ENCODE measurements around the gene BBIP1. TPM values are rescaled to one million over a fixed set of nuclear protein-coding genes. Genes with fewer than 3 reads are reported as not detected.

The BBIP1 gene
- total RNA-seq, 3 donors from 2014 or later (not counting 1 experiment from before 2014, with no cell fraction given), result 27.2 to 58.6 (median 27.7) TPM

DNA sequence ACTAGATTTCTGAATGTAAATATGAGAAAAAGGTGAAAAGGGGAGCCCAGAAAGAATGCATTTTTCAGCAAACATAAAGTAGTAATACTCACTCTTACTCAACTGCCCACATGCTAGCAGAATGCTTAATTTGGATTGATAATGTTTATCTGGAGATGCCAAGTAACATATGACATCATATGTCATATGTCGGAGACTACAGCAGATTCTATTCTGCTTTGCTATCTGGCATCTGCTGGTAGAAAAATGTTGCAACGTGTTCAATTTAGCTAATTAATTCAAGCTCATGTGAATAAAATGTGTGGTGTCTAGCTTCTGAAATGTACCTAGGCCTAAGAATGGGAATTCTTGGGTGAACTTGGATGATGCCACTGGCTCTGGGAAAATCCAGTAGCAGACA lies 4.5 kb downstream of the BBIP1 start:
- intact Hi-C loops (cut with micrococcal nuclease), result loop anchor here (10.0 kb wide), 1 partner anchor 610 kb away; the partner anchor contains the start of gene SMNDC1
- WGBS (ENCODE audit: insufficient coverage), result 100% methylated on average over 2 of the region's 2 CpGs
- Histone ChIP-seq H3K27me3 (ENCODE audit: control insufficient read depth, insufficient read depth, low read length) (no peaks in the 10 kb centered on the region), H3K9me3 (ENCODE audit: control insufficient read depth, insufficient read depth, low read length) (no peaks in the 10 kb centered on the region), H3K36me3 (ENCODE audit: control insufficient read depth, insufficient read depth, low read length) (peaks cover 4% of the 10 kb centered on the region), H3K4me1 (ENCODE audit: control insufficient read depth, insufficient read depth, low read length) (peaks cover 3% of the 10 kb centered on the region), H3K27ac (ENCODE audit: low read length) (no peak overlapping the region), H3K4me3 (ENCODE audit: low read length) (no peak overlapping the region)
- DNase-seq (no peak), ATAC-seq (no peak)
- peaks cover 21 to 27% of the 10 kb centered on the region in 2 donors for H3K4me1 Mint-ChIP-seq
- H3K36me3 Mint-ChIP-seq, result no peaks in the 10 kb centered on the region
- TF ChIP-seq, protein P1, sequence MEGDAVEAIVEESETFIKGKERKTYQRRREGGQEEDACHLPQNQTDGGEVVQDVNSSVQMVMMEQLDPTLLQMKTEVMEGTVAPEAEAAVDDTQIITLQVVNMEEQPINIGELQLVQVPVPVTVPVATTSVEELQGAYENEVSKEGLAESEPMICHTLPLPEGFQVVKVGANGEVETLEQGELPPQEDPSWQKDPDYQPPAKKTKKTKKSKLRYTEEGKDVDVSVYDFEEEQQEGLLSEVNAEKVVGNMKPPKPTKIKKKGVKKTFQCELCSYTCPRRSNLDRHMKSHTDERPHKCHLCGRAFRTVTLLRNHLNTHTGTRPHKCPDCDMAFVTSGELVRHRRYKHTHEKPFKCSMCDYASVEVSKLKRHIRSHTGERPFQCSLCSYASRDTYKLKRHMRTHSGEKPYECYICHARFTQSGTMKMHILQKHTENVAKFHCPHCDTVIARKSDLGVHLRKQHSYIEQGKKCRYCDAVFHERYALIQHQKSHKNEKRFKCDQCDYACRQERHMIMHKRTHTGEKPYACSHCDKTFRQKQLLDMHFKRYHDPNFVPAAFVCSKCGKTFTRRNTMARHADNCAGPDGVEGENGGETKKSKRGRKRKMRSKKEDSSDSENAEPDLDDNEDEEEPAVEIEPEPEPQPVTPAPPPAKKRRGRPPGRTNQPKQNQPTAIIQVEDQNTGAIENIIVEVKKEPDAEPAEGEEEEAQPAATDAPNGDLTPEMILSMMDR (IDR thresholded peaks at IDR 0.05), result no peak
- no peak overlapping the region for H3K4me3 Mint-ChIP-seq
- H3K27me3 Mint-ChIP-seq (ENCODE audit: low read depth in 2 of 2), result no peaks in the 10 kb centered on the region
- no peaks in the 10 kb centered on the region for H3K9me3 Mint-ChIP-seq
- no peak overlapping the region for H3K27ac Mint-ChIP-seq

DNA sequence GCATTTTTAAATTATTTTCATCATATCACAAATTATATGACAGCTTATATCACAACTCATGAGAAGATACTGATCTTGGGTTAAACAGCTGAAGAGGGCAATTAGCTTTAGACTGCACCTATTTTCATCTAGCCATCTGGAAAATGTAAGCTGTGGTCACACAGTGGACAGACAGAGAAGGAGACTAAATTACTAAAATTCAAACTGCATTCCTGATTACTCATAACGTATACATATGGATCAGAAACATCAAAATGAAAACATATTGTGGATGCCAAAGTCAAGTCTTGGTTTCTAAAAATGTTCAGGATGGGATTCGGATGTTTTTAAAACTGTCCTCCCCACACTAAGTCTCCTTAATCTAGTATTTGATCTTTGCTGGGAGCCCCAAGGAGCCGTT lies 6.6 kb downstream of the BBIP1 start:
- H3K27me3 ChIP-seq (ENCODE audit: control insufficient read depth, insufficient read depth, low read length), result no peaks in the 10 kb centered on the region
- no peak overlapping the region for H3K27ac ChIP-seq (ENCODE audit: low read length)
- H3K9me3 ChIP-seq (ENCODE audit: control insufficient read depth, insufficient read depth, low read length), result no peaks in the 10 kb centered on the region
- Mint-ChIP-seq H3K27ac (no peak overlapping the region), H3K36me3 (no peaks in the 10 kb centered on the region), H3K27me3 (ENCODE audit: low read depth in 2 of 2) (no peaks in the 10 kb centered on the region), H3K4me1 (peaks cover 3 to 16% of the 10 kb centered on the region in 2 donors), H3K4me3 (no peak overlapping the region), H3K9me3 (no peaks in the 10 kb centered on the region)
- ATAC-seq (no peak), DNase-seq (no peak)
- 100% methylated on average over 3 of the region's 3 CpGs for WGBS (ENCODE audit: insufficient coverage)
- no peak overlapping the region for H3K4me3 ChIP-seq (ENCODE audit: low read length)
- H3K36me3 ChIP-seq (ENCODE audit: control insufficient read depth, insufficient read depth, low read length), result peaks cover 4% of the 10 kb centered on the region
- intact Hi-C loops (cut with micrococcal nuclease), result loop anchor here (10.0 kb wide), 1 partner anchor 608 kb away; the partner anchor contains the start of gene SMNDC1
- TF ChIP-seq, protein P1 (IDR thresholded peaks at IDR 0.05), result no peak
- no peaks in the 10 kb centered on the region for H3K4me1 ChIP-seq (ENCODE audit: control insufficient read depth, insufficient read depth, low read length)

DNA sequence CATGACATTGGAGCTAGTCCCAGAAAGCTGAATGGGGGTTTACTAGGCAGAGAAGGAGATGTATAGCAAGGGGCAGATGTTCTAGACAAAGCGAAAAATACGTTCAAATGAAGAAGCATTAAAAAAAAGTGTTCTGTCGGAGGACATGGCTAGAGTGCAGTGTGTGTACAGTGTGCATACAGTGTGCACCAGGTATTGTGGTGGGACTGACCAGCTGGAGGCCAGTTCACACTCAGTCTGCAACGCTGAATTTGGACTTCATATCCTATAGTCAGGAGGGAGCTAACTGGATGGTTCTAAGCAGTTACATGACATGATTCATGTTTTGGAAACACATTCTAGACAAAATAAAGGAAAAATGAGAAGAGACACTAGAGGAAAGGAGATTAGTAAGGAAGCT lies 8.8 kb downstream of the BBIP1 start:
- peaks cover 0 to 15% of the 10 kb centered on the region in 2 donors for H3K4me1 Mint-ChIP-seq
- TF ChIP-seq, protein P1 (IDR thresholded peaks at IDR 0.05), result no peak
- intact Hi-C loops (cut with micrococcal nuclease), result loop anchor here (10.0 kb wide), 1 partner anchor 605 kb away; the partner anchor contains the start of gene SMNDC1
- no peak overlapping the region for H3K4me3 Mint-ChIP-seq
- H3K36me3 Mint-ChIP-seq, result no peaks in the 10 kb centered on the region
- Histone ChIP-seq H3K9me3 (ENCODE audit: control insufficient read depth, insufficient read depth, low read length) (no peaks in the 10 kb centered on the region), H3K27ac (ENCODE audit: low read length) (no peak overlapping the region), H3K4me1 (ENCODE audit: control insufficient read depth, insufficient read depth, low read length) (no peaks in the 10 kb centered on the region), H3K27me3 (ENCODE audit: control insufficient read depth, insufficient read depth, low read length) (no peaks in the 10 kb centered on the region), H3K4me3 (ENCODE audit: low read length) (no peak overlapping the region), H3K36me3 (ENCODE audit: control insufficient read depth, insufficient read depth, low read length) (peaks cover 5% of the 10 kb centered on the region)
- H3K27ac Mint-ChIP-seq, result peak overlapping the region in 1 of 2 donors; percentile 1
- ATAC-seq (no peak), DNase-seq (no peak)
- over 99% methylated on average over 4 of the region's 4 CpGs for WGBS (ENCODE audit: insufficient coverage)
- H3K27me3 Mint-ChIP-seq (ENCODE audit: low read depth in 2 of 2), result no peaks in the 10 kb centered on the region
- no peaks in the 10 kb centered on the region for H3K9me3 Mint-ChIP-seq
